ENCODE measurements around the gene MGAT5B. TPM values are rescaled to one million over a fixed set of nuclear protein-coding genes. Genes with fewer than 3 reads are reported as not detected.

Gene MGAT5B
- total RNA-seq, 1 experiment from 2014 or later = 14.3 TPM

- no peak overlapping the region for H2AFZ ChIP-seq
- no peak for TF ChIP-seq EZH2 (IDR thresholded peaks at IDR 0.05; ENCODE audit: low read depth)
- TF ChIP-seq, protein P1, sequence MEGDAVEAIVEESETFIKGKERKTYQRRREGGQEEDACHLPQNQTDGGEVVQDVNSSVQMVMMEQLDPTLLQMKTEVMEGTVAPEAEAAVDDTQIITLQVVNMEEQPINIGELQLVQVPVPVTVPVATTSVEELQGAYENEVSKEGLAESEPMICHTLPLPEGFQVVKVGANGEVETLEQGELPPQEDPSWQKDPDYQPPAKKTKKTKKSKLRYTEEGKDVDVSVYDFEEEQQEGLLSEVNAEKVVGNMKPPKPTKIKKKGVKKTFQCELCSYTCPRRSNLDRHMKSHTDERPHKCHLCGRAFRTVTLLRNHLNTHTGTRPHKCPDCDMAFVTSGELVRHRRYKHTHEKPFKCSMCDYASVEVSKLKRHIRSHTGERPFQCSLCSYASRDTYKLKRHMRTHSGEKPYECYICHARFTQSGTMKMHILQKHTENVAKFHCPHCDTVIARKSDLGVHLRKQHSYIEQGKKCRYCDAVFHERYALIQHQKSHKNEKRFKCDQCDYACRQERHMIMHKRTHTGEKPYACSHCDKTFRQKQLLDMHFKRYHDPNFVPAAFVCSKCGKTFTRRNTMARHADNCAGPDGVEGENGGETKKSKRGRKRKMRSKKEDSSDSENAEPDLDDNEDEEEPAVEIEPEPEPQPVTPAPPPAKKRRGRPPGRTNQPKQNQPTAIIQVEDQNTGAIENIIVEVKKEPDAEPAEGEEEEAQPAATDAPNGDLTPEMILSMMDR (conservative IDR thresholded peaks at IDR 0.05) = no peak
- H4K20me1 ChIP-seq (ENCODE audit: insufficient read depth) = no peaks in the 10 kb centered on the region
- no peaks in the 10 kb centered on the region for H3K36me3 ChIP-seq (ENCODE audit: low read depth)
- no peak overlapping the region for H3K27ac ChIP-seq
- ChIA-PET CTCF (no interaction called here), POLR2A (ENCODE audit: unreplicated experiment) (no interaction called here)
- DNase-seq = no peak
- no peaks in the 10 kb centered on the region for H3F3A ChIP-seq (ENCODE audit: insufficient read depth, low read depth)
- H3K9me3 ChIP-seq (ENCODE audit: insufficient read depth, low read depth) = no peaks in the 10 kb centered on the region
- H3K27me3 ChIP-seq (ENCODE audit: insufficient read depth, low read depth) = no peaks in the 10 kb centered on the region
- no TSS peak for BruUV-seq (replicated peaks)
- no peaks in the 10 kb centered on the region for H3K9me2 ChIP-seq (ENCODE audit: insufficient read depth)
- H3K4me2 ChIP-seq = no peak overlapping the region
- no peak overlapping the region for H3K4me3 ChIP-seq
- intact Hi-C loops (cut with micrococcal nuclease; ENCODE audit: unreplicated experiment) = no loop called here
- no peaks in the 10 kb centered on the region for H3K79me2 ChIP-seq (ENCODE audit: low read depth)
- H3K4me1 ChIP-seq (replicated peaks; ENCODE audit: insufficient read depth) = no peaks in the 10 kb centered on the region
Measured at GRCh38 chr17:76956846-76957540, 88.8 kb downstream of the MGAT5B start.

- no TSS peak for BruUV-seq (replicated peaks)
- H3F3A ChIP-seq (ENCODE audit: insufficient read depth, low read depth) = no peaks in the 10 kb centered on the region
- no peaks in the 10 kb centered on the region for H3K9me3 ChIP-seq (ENCODE audit: insufficient read depth, low read depth)
- no peak overlapping the region for H2AFZ ChIP-seq
- H3K9me2 ChIP-seq (ENCODE audit: insufficient read depth) = no peaks in the 10 kb centered on the region
- no peaks in the 10 kb centered on the region for H3K27me3 ChIP-seq (ENCODE audit: insufficient read depth, low read depth)
- no peak overlapping the region for H3K4me3 ChIP-seq
- no peaks in the 10 kb centered on the region for H3K4me1 ChIP-seq (replicated peaks; ENCODE audit: insufficient read depth)
- no peaks in the 10 kb centered on the region for H3K36me3 ChIP-seq (ENCODE audit: low read depth)
- no peaks in the 10 kb centered on the region for H4K20me1 ChIP-seq (ENCODE audit: insufficient read depth)
- POLR2A ChIA-PET (ENCODE audit: unreplicated experiment) = no interaction called here
- TF ChIP-seq EZH2 (IDR thresholded peaks at IDR 0.05; ENCODE audit: low read depth) = no peak
- TF ChIP-seq, protein P1 (conservative IDR thresholded peaks at IDR 0.05) = no peak
- no peak overlapping the region for H3K27ac ChIP-seq
- H3K79me2 ChIP-seq (ENCODE audit: low read depth) = no peaks in the 10 kb centered on the region
- no peak overlapping the region for H3K4me2 ChIP-seq
- CTCF ChIA-PET = no interaction called here
- intact Hi-C loops (cut with micrococcal nuclease; ENCODE audit: unreplicated experiment) = no loop called here
- no peak for DNase-seq
Measured at GRCh38 chr17:76957678-76958464, 89.7 kb downstream of the MGAT5B start.

GRCh38 chr17:76958974-76959373 lies 90.8 kb downstream of the MGAT5B start:
- intact Hi-C loops (cut with micrococcal nuclease; ENCODE audit: unreplicated experiment) = no loop called here
- DNase-seq = no peak

More at GRCh38 chr17:76958974-76959373, 90.8 kb downstream of the MGAT5B start:
- POLR2A ChIA-PET (ENCODE audit: unreplicated experiment) = no interaction called here
- Histone ChIP-seq H3K36me3 (ENCODE audit: low read depth) (no peaks in the 10 kb centered on the region), H4K20me1 (ENCODE audit: insufficient read depth) (no peaks in the 10 kb centered on the region), H3K4me3 (no peak overlapping the region), H3K4me2 (no peak overlapping the region), H3K79me2 (ENCODE audit: low read depth) (no peaks in the 10 kb centered on the region), H2AFZ (no peak overlapping the region), H3F3A (ENCODE audit: insufficient read depth, low read depth) (no peaks in the 10 kb centered on the region), H3K27me3 (ENCODE audit: insufficient read depth, low read depth) (no peaks in the 10 kb centered on the region), H3K4me1 (replicated peaks; ENCODE audit: insufficient read depth) (no peaks in the 10 kb centered on the region), H3K9me2 (ENCODE audit: insufficient read depth) (no peaks in the 10 kb centered on the region), H3K27ac (no peak overlapping the region), H3K9me3 (ENCODE audit: insufficient read depth, low read depth) (no peaks in the 10 kb centered on the region)
- CTCF ChIA-PET = no interaction called here
- TF ChIP-seq EZH2 (IDR thresholded peaks at IDR 0.05; ENCODE audit: low read depth) = no peak
- TF ChIP-seq, protein P1 (conservative IDR thresholded peaks at IDR 0.05) = no peak
- BruUV-seq (replicated peaks) = no TSS peak

Measured in PC-9 (cell line).